ENCODE measurements around the gene TUBA1C.

- TF ChIP-seq CTCF (IDR thresholded peaks at IDR 0.05) (no peak), POLR2AphosphoS5 (IDR thresholded peaks at IDR 0.05) (no peak)
Observed at GRCh38 chr12:49227713-49228112, 37.2 kb upstream of the TUBA1C start.
